H1 (cell line): ENCODE data around the gene TSEN2. TPM values are rescaled to one million over a fixed set of nuclear protein-coding genes. Genes with fewer than 3 reads are reported as not detected.

Experiments
- CTCF ChIA-PET: fragments of 300-600 bp; sonication (Branson Sonifier 250); formaldehyde crosslinking; loops from one replicate; lab custom pipeline; 2021; ENCODE audit not compliant: partially characterized antibody; lab: Charles Lee
- POLR2A ChIA-PET: fragments of 300-600 bp; sonication (Branson Sonifier 250); formaldehyde crosslinking; loops from one replicate; lab custom pipeline; 2021; ENCODE audit warnings: inconsistent platforms; ENCODE audit not compliant: partially characterized antibody; lab: Charles Lee
- DNase-seq, 2 experiments: peaks; one replicate each; pipeline versions ENCODE4 v3.0.0 to v3.0.0-alpha.2; 2010 to 2022; ENCODE audit warnings: low spot score in 2 of 2, low read depth in 1 of 2, mixed read lengths in 1 of 2
- FAIRE-seq: peaks from 2 replicates; lab custom pipeline; 2011; peaks lifted over from hg19 to GRCh38; lab: Jason Lieb, UNC
- H2AFZ ChIP-seq: 2 replicates; pipeline ENCODE4 v1.8.1; 2012; ENCODE audit warnings: low read length, inconsistent platforms
- H2AK5ac ChIP-seq: 2 replicates; pipeline ENCODE4 v1.6.1; 2013; ENCODE audit warnings: low read depth, low read length
- H2BK120ac ChIP-seq: replicated peaks from 2 replicates; pipeline ENCODE3; 2013; ENCODE audit warnings: low read depth, low read length, inconsistent platforms
- H2BK12ac ChIP-seq: 2 replicates; pipeline ENCODE4 v1.6.1; 2013; ENCODE audit warnings: low read depth, low read length
- H2BK15ac ChIP-seq: 2 replicates; pipeline ENCODE4 v1.6.1; 2013; ENCODE audit warnings: low read length
- H2BK20ac ChIP-seq: 2 replicates; pipeline ENCODE4 v1.6.1; 2013; ENCODE audit warnings: low read length
- H2BK5ac ChIP-seq: 2 replicates; pipeline ENCODE4 v1.6.1; 2013; ENCODE audit warnings: low read depth, low read length
- H3K14ac ChIP-seq: 2 replicates; pipeline ENCODE4 v1.6.1; 2013; ENCODE audit warnings: inconsistent platforms; ENCODE audit not compliant: insufficient read length
- H3K18ac ChIP-seq: 2 replicates; pipeline ENCODE4 v1.6.1; 2013; ENCODE audit warnings: low read length; ENCODE audit errors: extremely low read depth
- H3K23ac ChIP-seq: 2 replicates; pipeline ENCODE4 v1.6.1; 2013; ENCODE audit warnings: inconsistent platforms; ENCODE audit not compliant: insufficient read length
- H3K23me2 ChIP-seq: 2 replicates; pipeline ENCODE4 v1.6.1; 2013; ENCODE audit warnings: low read depth, low read length
- H3K27ac ChIP-seq: 2 replicates; pipeline ENCODE4 v1.6.1; 2011; ENCODE audit warnings: low read depth, low read length, inconsistent platforms
- H3K27me3 ChIP-seq, 4 experiments: replicated peaks in 1 of 4; 1 replicate in 1 of 4; 2 replicates in 3 of 4; pipeline versions ENCODE4 v1.6.1 to v1.8.1; 2011 to 2013; ENCODE audit warnings: low read length in 3 of 4, mild to moderate bottlenecking in 3 of 4, inconsistent platforms in 2 of 4, mixed read lengths in 2 of 4, moderate library complexity in 1 of 4; ENCODE audit not compliant: control insufficient read depth in 3 of 4, insufficient read depth in 3 of 4; ENCODE audit errors: extremely low read depth in 1 of 4
- H3K36me3 ChIP-seq, 4 experiments: 2 replicates each; pipeline versions ENCODE4 v1.6.1 to v1.8.1; 2011 to 2013; ENCODE audit warnings: mild to moderate bottlenecking in 4 of 4, low read length in 3 of 4, moderate library complexity in 2 of 4, control low read depth in 1 of 4, inconsistent platforms in 1 of 4; ENCODE audit not compliant: insufficient read depth in 4 of 4, control insufficient read depth in 2 of 4
- H3K4ac ChIP-seq: replicated peaks from 2 replicates; pipeline ENCODE3; 2013; ENCODE audit warnings: low read length, low read depth, mixed read lengths, inconsistent platforms; ENCODE audit not compliant: insufficient read length
- H3K4me1 ChIP-seq, 4 experiments: replicated peaks in 1 of 4; 1 replicate in 1 of 4; 2 replicates in 3 of 4; pipeline versions ENCODE4 v1.6.1 to v1.8.1; 2011 to 2013; ENCODE audit warnings: low read length in 3 of 4, inconsistent platforms in 2 of 4, mixed read lengths in 1 of 4; ENCODE audit not compliant: insufficient read depth in 4 of 4, control insufficient read depth in 3 of 4
- H3K4me2 ChIP-seq, 2 experiments: 2 replicates each; pipeline versions ENCODE4 v1.6.1 to v1.8.1; 2011 to 2013; ENCODE audit warnings: low read depth in 2 of 2, low read length in 2 of 2, control low read depth in 1 of 2, inconsistent platforms in 1 of 2, mild to moderate bottlenecking in 1 of 2; ENCODE audit not compliant: insufficient read depth in 1 of 2
- H3K4me3 ChIP-seq, 4 experiments: fragments of 200-600, 300-600 bp in 1 of 4; sonication (generic), shearing (Covaris generic), sonication (Bioruptor Twin) in 1 of 4; 2 replicates each; pipeline versions ENCODE4 v1.5.1 to v1.8.1; 2011 to 2016; ENCODE audit warnings: low read length in 4 of 4, low read depth in 3 of 4, control low read depth in 2 of 4, inconsistent platforms in 2 of 4, mild to moderate bottlenecking in 2 of 4, mixed read lengths in 1 of 4, moderate library complexity in 1 of 4; ENCODE audit not compliant: insufficient read depth in 2 of 4; ENCODE audit errors: extremely low read depth in 1 of 4
- H3K56ac ChIP-seq: replicated peaks from 2 replicates; pipeline ENCODE3; 2013; ENCODE audit warnings: low read depth, mild to moderate bottlenecking, mixed read lengths, low read length, inconsistent platforms; ENCODE audit not compliant: insufficient read length
- H3K79me1 ChIP-seq: 2 replicates; pipeline ENCODE4 v1.6.1; 2013; ENCODE audit warnings: low read depth, low read length, control low read depth
- H3K79me2 ChIP-seq, 2 experiments: 2 replicates each; pipeline versions ENCODE4 v1.6.1 to v1.8.1; 2012 to 2013; ENCODE audit warnings: low read length in 2 of 2, mild to moderate bottlenecking in 2 of 2, inconsistent platforms in 1 of 2; ENCODE audit not compliant: insufficient read depth in 2 of 2, control insufficient read depth in 1 of 2
- H3K9ac ChIP-seq, 4 experiments: replicated peaks in 1 of 4; 1 replicate in 1 of 4; 2 replicates in 3 of 4; pipeline versions ENCODE4 v1.6.1 to v1.8.1; 2011 to 2013; ENCODE audit warnings: low read depth in 3 of 4, low read length in 3 of 4, control low read depth in 2 of 4, mild to moderate bottlenecking in 2 of 4, moderate library complexity in 2 of 4, inconsistent platforms in 1 of 4; ENCODE audit errors: extremely low read depth in 1 of 4
- H3K9me3 ChIP-seq, 2 experiments: 2 replicates each; pipeline versions ENCODE4 v1.6.1 to v1.8.1; 2012 to 2013; ENCODE audit warnings: mild to moderate bottlenecking in 2 of 2, moderate library complexity in 2 of 2, control low read depth in 1 of 2, inconsistent platforms in 1 of 2, low read depth in 1 of 2, low read length in 1 of 2, mixed read lengths in 1 of 2; ENCODE audit not compliant: insufficient read depth in 2 of 2
- H4K20me1 ChIP-seq, 2 experiments: replicated peaks in 1 of 2; 2 replicates each; pipeline versions ENCODE3 to v1.8.1; 2011 to 2013; ENCODE audit warnings: inconsistent platforms in 2 of 2, low read length in 2 of 2, mild to moderate bottlenecking in 1 of 2; ENCODE audit not compliant: insufficient read depth in 2 of 2, control insufficient read depth in 1 of 2
- H4K5ac ChIP-seq: 2 replicates; pipeline ENCODE4 v1.6.1; 2013; ENCODE audit warnings: low read length, low read depth, mixed read lengths, inconsistent platforms; ENCODE audit not compliant: insufficient read length
- H4K8ac ChIP-seq: 2 replicates; pipeline ENCODE4 v1.8.0; 2013; ENCODE audit warnings: mild to moderate bottlenecking, moderate library complexity, low read length, inconsistent platforms; ENCODE audit not compliant: insufficient read depth; ENCODE audit errors: extremely low read depth
- H4K91ac ChIP-seq: replicated peaks from 2 replicates; pipeline ENCODE3; 2013; ENCODE audit warnings: low read length, mixed read lengths, inconsistent platforms; ENCODE audit not compliant: insufficient read length
- CREB1 ChIP-seq: IDR thresholded peaks from 2 replicates; pipeline ENCODE4 v1.6.1; 2012; ENCODE audit warnings: inconsistent platforms
- EZH2 ChIP-seq: fragments of 200-600 bp; sonication (generic); IDR thresholded peaks from 2 replicates; pipeline ENCODE4 v1.7.1; 2012; ENCODE audit warnings: low read depth, mild to moderate bottlenecking, moderate library complexity, low read length, inconsistent platforms; ENCODE audit not compliant: severe bottlenecking
- JUN ChIP-seq: IDR thresholded peaks from 2 replicates; pipeline ENCODE4 v1.6.1; 2011; ENCODE audit warnings: low read depth, mild to moderate bottlenecking, improper control_type of control experiment, low read length
- SIRT6 ChIP-seq: IDR thresholded peaks from one replicate; pipeline ENCODE4 v1.7.1; 2012; ENCODE audit warnings: low read length, inconsistent platforms
- WGBS, 2 experiments: shearing (Covaris generic) in 1 of 2; methylation state at CpG; one replicate each; pipeline versions ENCODE4 v1.1.6 to v1.1.7; 2013 to 2015; ENCODE audit warnings: low lambda C conversion rate in 2 of 2, mixed read lengths in 2 of 2, inconsistent platforms in 1 of 2, low coverage in 1 of 2, missing lambda C conversion rate in 1 of 2; ENCODE audit not compliant: insufficient replicate concordance in 2 of 2, insufficient coverage in 1 of 2, insufficient read length in 1 of 2; ENCODE audit errors: extremely low coverage in 1 of 2, missing lambda C conversion rate in 1 of 2; 5-methylcytosine and 5-hydroxymethylcytosine counted together
- polyA plus RNA-seq, 7 experiments: library from polyadenylated mRNA; depleted of rRNA in 3 of 7; stranded (reverse) in 5 of 7; unstranded in 2 of 7; fragments of >200 nt in 5 of 7; fragments of 200-250 nt in 2 of 7; gene quantifications; 1 replicate in 5 of 7; 2 replicates in 1 of 7; 4 replicates in 1 of 7; pipeline versions ENCODE4 v1.2.1 to v1.2.3, GENCODE V29; 2011 to 2013; ENCODE audit warnings: missing spikeins in 2 of 7, mixed read lengths in 2 of 7
- total RNA-seq: library from RNA; stranded (reverse); fragmentation: NEBNext Ultra II Directional; extraction: Animal tissue kit (Norgen Biotek cat#: 25700); gene quantifications from 2 replicates; pipeline ENCODE4 v1.2.1, GENCODE V29; 2021

TSEN2 gene
- total and polyA plus RNA-seq, 2 of the 8 experiments (the other 6 are each of a cell fraction or from before 2014, with no cell fraction given) = 16.1 to 22.4 TPM

DNA sequence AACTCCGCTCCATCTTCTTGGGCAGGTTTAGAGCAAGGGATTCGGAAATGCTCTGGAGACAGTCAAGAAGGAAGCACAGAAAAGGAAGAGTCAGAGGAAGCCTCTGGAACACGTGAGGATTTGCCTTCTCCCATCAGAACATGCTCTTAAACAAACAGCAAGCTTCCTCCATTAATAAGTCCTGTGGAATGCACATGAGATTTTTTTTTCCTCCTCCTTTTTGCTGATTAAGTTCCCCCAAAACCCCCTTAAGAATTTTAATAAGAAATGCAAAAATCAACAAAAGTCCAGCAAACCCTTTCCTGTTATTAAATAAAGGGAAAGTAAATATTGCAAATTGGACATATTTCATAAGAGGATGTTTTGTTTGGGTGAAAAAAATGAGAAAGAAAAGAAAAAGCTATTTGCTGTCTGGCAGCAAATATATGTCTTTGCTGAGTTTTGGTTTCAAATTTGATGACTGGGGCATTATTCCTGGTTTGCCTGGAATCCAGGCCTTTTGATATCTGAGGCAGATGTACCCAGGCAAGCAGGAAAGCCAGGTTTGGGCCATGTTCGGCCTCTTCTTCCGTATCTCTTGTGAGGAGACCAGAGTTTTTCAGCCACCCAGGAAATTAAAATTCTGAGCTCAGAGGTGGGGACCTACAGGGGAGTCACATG is 7.9 kb upstream of the TSEN2 start:
- H3K9ac ChIP-seq = no peak overlapping the region
- H4K8ac ChIP-seq = no peak overlapping the region
- H2BK20ac ChIP-seq = no peak overlapping the region
- FAIRE-seq (no peak), DNase-seq (no peak)
- H3K27ac ChIP-seq = no peak overlapping the region
- H2BK15ac ChIP-seq = no peak overlapping the region
- 0 out of 2 replicates have a peak overlapping the region, but pooled peaks have one; percentile 1 for H2AFZ ChIP-seq
- H3K79me1 ChIP-seq = no peaks in the 10 kb centered on the region
- no peaks in the 10 kb centered on the region for H4K20me1 ChIP-seq
- H3K23ac ChIP-seq = no peak overlapping the region
- H2BK12ac ChIP-seq = no peak overlapping the region
- H3K79me2 ChIP-seq = no peaks in the 10 kb centered on the region
- 88% methylated on average over 5 of the region's 5 CpGs; no CpG with 5 or more reads in 1 of the 2 experiments for WGBS, 2 experiments
- ChIA-PET CTCF (interaction anchor here (0.6 to 2.1 kb wide), 4 partner anchors 16 to 341 kb away, joined by 3 to 8 read pairs (median 4); no protein-coding TSS in a partner anchor), POLR2A (interaction anchor here (1.1 kb wide), 1 partner anchor 24 kb away, joined by 3 read pairs; no protein-coding TSS in a partner anchor)
- no peaks in the 10 kb centered on the region for H3K9me3 ChIP-seq
- H4K91ac ChIP-seq = no peak overlapping the region
- no peak overlapping the region for H3K14ac ChIP-seq
- H3K27me3 ChIP-seq = no peaks in the 10 kb centered on the region
- H3K36me3 ChIP-seq = no peaks in the 10 kb centered on the region
- no peak overlapping the region for H3K56ac ChIP-seq
- TF ChIP-seq JUN = no peak
- TF ChIP-seq CREB1 = no peak
- no peak for TF ChIP-seq SIRT6
- TF ChIP-seq EZH2 = no peak
- no peak overlapping the region for H3K4me2 ChIP-seq
- no peak overlapping the region for H3K4me3 ChIP-seq
- no peak overlapping the region for H2AK5ac ChIP-seq
- no peaks in the 10 kb centered on the region for H3K23me2 ChIP-seq
- no peak overlapping the region for H4K5ac ChIP-seq
- H3K4ac ChIP-seq = no peak overlapping the region
- H2BK5ac ChIP-seq = no peak overlapping the region
- H2BK120ac ChIP-seq = no peak overlapping the region
- H3K18ac ChIP-seq = no peak overlapping the region
- peaks cover 0 to 5% (median 1%) of the 10 kb centered on the region in 4 experiments; a peak in 5 of 7 replicates for H3K4me1 ChIP-seq
